NCI-H1436 (cell line): Measurements from ENCODE around the gene TCTN3.
"Not testable (repeated sequence)": the region's sequence is repeated elsewhere in the genome, so short reads cannot be mapped to it uniquely, and the experiment has no call there.

ENCODE experiments used
- DNase-seq: peaks from one replicate; lab custom pipeline; 2025; lab: John Stamatoyannopoulos, UW

TCTN3 gene

GRCh38 chr10:95688648-95689047 lies 5.1 kb downstream of the TCTN3 start:
- DNase-seq, result no peak

DNA sequence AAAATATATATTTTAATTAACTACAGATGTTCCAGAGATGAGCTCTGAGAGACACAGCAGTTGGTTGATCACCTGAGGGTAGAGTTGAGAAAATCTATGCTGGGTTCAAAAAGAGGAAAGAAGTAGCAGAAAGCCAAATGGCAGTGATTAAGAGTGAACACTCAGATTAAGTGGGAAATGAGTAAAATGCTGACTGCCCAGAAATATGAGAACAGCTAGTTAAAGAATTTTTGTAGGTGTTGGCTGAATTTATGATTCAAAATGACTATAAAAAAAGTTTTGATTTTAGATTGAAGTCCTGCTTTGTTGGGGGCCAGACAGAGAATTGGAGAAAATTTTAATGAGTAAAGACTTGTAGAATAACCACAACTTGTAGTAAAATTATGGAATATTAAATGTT lies 9.8 kb downstream of the TCTN3 start:
- no peak for DNase-seq

- DNase-seq, result no peak
Observed at GRCh38 chr10:95675403-95676116, 18.2 kb downstream of the TCTN3 start.

GRCh38 chr10:95674643-95675042 lies 19.1 kb downstream of the TCTN3 start:
- no peak for DNase-seq

DNA sequence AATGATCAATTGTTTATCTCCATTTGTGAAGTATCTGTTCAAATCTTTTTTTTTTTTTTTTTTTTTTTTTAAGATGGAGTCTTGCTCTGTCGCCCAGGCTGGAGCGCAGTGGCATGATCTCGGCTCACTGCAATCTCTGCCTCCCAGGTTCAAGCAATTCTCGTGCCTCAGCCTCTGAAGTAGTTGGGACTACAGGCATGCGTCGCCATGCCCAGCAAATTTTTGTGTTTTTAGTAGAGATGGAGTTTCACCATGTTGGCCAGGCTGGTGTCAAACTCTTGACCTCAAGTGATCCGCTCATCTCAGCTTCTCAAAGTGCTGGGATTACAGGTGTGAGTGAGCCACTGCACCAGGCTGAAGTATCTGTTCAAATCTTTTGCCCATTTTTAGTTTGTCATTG lies 21.1 kb downstream of the TCTN3 start:
- not testable (repeated sequence) for DNase-seq

DNA sequence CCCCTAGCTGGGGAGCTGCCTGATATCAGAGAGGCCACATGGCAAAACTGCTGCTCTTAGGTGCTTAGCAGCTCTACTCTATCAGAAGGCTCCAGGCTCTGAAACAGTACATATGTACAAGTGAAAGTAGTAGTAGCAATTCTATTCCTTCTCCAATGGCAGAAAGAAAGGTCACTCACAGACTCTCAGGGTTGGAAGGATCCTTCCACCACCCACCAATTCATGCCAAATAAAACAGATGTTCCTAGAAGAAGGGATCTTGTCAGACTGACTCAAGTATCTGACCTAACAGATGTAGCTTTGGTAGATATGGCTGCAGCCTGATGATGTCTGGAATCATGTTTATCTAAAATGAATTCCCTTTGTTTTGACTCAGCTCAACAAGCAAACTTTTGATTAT lies 29.2 kb downstream of the TCTN3 start:
- DNase-seq, result no peak

DNA sequence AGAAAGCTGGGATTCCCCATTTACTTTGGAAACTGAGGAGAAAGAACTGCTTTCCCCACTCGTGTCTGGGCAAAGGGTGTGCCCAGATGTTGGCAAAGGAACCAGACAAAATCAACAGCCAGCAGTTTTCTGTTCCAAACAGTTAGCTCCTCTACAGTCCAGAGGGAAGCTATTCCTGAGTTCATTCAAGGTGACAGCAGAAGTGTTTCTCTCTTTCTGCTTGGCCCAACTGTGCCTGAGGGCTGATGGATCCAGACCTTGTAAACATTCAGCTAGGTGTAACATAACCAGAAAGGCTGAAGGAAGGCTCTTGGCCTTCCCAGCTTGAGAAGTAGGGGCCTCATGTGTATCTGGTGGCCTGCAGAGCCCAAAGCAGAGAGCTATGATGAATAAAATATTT lies 30.2 kb downstream of the TCTN3 start:
- DNase-seq, result no peak

GRCh38 chr10:95661818-95662217 lies 31.9 kb downstream of the TCTN3 start:
- DNase-seq, result no peak

DNA sequence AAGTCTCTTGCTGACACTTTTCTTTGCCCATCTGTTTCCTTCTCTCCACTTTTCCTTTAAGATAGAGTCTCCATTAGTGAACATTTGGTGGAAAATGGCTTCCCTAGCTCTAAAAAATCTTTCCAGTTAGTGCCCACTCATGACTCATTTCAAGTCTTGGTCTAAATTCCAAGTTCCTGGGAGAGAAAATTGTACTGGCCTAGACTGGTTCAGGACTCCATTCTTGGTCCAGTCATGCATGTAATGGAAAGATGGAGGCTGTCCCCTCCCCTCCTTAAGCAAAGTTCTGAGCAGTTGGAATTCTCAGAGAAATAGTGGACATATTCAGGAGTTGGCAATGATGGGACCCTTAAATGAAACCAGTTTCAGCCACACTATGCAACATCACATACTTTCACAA lies 33.4 kb downstream of the TCTN3 start:
- no peak for DNase-seq

- DNase-seq, result no peak
Observed at GRCh38 chr10:95657250-95657649, 36.5 kb downstream of the TCTN3 start.

GRCh38 chr10:95656291-95657164 lies 37.2 kb downstream of the TCTN3 start, which contains the start of gene ALDH18A1:
Gene ALDH18A1, minus strand, starts transcription at chr10:95656711. Its CDS starts 3,334 bp downstream, at chr10:95653377.
- peak; percentile 80 for DNase-seq

DNA sequence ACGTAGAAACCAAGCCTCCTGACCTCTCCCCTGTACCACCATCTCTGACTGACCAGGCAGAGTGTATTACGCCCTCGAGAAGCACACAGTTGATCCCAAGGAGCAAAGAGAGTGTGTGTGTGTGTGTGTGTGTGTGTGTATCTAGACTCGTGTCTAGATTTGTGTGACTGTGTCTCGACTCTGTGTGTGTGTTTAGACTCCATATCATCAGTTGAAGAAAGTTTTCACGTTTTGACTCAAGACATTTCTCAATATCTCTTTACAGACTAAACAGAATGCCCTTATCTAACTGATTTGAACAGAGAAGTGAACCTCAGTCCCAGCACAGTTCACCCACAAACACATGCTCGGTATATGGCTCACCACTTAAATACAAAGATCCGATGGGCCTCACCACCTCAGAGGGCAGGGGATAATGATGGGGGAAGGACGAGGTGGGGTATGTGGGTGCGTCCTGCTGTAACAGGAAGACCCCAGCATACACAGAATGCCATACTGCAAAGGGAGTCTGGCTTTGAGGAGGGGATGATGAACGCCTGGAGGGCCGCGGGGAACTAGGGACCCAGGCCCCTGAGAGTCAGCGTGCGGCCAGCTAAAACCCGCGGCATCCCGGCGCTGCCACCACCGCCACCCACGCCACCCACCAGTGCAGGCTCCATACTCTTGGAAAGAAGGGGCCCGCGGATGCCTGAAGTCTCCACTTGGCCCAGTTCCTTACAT lies 38.0 kb downstream of the TCTN3 start:
- DNase-seq, result no peak

- no peak for DNase-seq
Observed at GRCh38 chr10:95653895-95654294, 39.8 kb downstream of the TCTN3 start.

GRCh38 chr10:95651346-95652060 lies 42.2 kb downstream of the TCTN3 start:
- DNase-seq, result no peak

DNA sequence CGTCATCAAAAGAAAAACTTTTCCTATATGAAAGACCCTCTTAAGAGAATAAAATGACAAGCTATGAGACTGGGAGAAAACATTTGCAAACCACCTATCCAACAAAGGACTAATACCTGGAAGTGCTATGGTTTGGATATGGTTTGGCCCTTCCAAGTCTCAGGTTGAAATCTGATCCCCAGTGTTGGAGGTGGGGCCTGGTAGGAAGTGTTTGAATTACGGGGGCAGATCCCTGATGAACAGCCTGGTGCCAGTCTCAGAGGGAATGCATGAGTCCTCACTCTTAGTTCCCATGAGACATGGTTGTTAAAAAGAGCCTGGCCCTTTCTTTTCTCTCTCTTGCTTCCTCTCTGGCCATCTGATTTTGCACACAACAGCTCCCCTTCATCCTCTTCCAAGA lies 43.5 kb downstream of the TCTN3 start:
- DNase-seq, result no peak

DNA sequence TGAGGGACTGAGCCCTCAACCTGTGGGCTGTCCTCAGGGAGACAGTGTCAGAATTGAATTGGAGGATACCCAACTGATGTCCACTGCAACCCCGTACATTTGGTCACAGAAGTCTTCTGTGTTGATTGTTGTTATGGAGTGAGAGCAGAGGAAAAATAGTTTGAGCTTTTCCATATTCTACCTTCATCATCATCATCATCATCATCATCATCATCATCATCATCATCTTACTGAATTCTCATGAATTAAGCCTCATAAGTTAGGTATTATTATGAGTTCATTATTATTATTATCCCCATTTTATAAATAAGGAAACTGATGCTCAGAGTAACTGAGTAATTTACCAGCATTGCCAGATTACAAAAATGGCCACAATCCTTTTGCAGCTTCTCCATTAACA lies 45.6 kb downstream of the TCTN3 start:
- no peak for DNase-seq

DNA sequence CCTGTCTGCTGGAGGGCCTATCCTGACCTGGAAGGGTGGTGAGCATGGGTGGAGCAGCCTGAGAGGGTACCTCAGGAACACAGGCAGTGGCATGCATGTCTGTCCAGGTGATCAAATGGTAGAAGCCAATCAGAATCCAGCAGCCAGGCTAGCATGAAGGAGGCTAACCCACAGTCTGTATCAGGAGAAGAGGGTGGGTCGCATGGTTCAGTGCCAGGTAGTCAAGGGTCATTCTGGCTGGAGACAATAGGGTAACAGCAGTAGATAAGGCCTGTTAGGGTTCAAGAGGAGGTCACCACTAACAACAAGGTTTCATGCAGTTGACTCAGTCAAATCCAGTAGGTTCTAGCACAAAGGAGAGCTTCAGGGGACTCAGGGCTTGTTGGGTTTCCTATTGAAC lies 47.6 kb downstream of the TCTN3 start:
- DNase-seq, result no peak

- DNase-seq, result no peak
Observed at GRCh38 chr10:95644901-95645300, 48.8 kb downstream of the TCTN3 start.

DNA sequence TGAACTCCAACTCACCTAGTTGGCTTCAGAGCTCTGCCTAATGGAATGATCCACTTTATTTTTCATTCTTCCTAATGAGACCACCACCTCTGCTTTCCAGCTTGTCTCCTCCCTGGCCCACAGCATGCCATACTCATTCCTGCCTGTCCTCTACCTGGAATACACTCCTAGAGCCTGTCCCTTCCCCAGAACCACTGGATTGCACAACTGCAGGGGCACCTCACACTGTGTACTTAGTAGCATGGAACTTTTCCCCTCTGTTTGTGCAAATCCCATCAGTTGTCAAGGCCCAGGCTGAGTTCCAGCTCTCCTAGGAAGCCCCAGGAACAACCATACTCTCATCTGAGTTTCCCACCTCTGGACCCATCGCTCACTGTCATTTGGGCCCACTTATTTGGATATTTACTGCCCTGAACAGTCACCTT lies 52.8 kb downstream of the TCTN3 start:
- DNase-seq, result no peak

- no peak for DNase-seq
Observed at GRCh38 chr10:95637911-95638310, 55.8 kb downstream of the TCTN3 start.

DNA sequence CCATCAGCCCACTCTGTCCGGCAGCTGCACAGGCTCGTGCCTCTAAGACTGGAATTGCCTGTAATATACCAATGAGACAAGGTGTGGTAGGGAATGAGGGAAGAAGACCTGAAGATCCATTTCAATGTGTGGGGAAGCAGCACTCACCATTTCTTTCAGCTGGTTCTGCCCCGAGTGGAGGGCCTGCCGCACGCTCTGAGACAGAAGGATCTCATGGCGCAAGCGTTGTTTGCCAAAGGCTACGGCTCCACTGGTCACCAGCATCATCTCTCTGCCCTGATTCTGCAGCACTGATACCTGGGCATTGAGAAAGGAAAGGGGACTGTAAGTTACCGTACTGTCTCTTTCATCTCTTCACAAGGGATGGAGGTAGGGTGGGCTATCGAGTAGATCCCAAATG lies 56.6 kb downstream of the TCTN3 start:
- no peak for DNase-seq

DNA sequence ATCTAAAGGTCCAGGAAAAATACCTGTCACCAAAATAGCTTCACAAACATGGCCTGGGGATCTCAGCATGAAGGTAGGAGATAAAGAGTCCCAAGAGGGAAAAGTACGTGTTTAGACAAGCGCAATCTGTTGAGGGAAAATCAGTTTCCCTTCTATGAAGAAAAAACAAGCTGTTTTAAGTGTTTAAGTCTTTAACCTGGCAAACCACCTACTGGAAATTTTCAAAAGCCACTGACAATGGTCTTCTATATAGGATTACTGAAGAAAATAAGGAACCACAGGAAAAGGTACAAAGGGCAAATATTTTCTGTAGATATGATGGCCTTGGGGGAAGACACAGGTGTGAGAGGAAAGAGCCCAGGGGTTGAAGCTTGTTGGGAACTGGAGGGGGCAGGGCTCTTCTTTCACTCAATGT lies 58.4 kb downstream of the TCTN3 start:
- DNase-seq, result no peak
